GM21619 (cell line): ENCODE results near the gene TRABD2B.

Experiments used
- ATAC-seq: cut with Tn5 transposase; IDR thresholded peaks from one replicate; pipeline ENCODE4 v1.9.1; 2021; ENCODE audit not compliant: unreplicated experiment

Gene TRABD2B

GRCh38 chr1:47914218-47914938 is 82.8 kb downstream of the TRABD2B start:
- ATAC-seq: no peak

DNA sequence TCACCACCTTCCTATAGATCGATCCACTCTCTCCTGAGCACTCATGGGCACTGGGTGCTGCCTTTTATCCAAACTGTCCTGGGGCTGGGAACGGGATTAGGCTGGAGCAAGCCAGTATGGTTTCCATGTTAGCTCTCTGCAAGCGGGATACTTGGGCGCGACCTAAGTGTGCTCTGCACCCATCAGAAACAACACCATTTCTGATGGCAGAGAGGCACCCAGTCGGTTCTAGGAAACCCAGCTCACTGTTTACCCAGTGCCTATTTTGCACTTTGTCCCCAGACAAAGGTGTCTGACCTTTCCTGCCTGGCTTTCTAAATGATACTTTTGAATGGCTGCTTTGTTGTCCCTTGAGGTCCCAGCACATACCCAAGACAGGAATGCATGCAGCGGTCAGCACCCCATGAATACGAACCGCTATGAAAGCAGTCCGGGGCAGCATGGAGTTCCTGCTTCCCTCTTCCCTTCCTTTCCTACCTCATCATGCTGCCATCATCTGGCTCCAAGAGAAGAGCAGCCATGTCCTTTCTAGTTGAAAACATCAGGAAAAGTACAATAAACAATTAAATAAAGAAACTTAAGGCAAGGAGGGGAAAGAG is 83.9 kb downstream of the TRABD2B start:
- ATAC-seq: no peak

- ATAC-seq: no peak
Observed at GRCh38 chr1:47912756-47913155, 84.4 kb downstream of the TRABD2B start.

GRCh38 chr1:47911892-47912291 is 85.3 kb downstream of the TRABD2B start:
- no peak for ATAC-seq

GRCh38 chr1:47911424-47911823 is 85.8 kb downstream of the TRABD2B start:
- no peak for ATAC-seq

DNA sequence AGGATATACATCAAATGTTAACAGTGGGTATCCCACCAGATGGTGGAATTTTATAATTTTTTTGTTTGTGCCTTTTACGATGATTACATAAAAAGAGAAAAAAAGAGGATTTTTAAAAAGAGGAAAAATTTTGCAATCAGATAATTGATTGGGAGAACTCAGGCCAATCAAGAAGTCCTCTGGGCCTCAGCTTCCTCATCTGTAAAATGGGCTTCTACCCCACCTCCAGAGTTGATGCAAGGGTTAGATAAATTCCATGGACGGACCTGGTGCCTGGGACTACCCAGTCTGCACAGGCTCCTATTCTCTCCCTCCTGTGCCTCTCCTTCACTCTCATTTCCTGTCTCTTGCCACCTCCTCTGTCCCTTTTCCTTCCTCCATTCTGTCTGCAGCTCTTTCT is 88.9 kb downstream of the TRABD2B start:
- no peak for ATAC-seq

GRCh38 chr1:47907177-47907528 is 90.0 kb downstream of the TRABD2B start:
- ATAC-seq: no peak

DNA sequence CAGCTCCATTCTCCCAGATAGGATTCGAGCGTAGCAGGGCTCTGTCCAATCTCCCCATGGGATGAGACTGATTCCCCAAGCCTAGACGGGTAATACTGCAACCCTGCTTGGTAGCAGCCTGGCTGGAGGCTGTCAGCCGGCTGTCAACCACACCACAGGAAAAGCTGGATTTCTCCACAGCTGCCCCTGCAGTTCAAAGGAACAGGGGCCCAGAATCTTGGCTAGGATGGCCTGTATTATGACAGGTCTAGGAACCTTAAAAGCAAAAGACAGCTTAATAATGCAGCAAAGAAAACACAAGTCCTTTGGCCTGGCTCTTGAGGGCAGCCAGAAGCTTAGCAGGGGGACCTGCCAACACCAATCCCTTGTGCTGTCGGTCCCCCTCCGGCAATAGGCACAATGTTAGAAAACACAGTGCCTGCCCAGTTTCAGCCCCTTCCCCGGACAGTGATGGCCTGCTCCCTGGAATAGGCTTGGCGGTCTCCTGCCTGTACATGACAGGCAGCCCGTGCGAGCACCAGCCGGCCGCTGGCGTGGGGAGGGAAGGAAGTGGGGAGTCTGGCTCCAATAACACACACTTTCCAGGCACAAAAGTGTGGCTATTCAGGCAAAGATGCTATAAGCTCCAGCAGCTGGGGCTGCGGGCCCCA is 90.5 kb downstream of the TRABD2B start:
- ATAC-seq: no peak

- no peak for ATAC-seq
Observed at GRCh38 chr1:47906009-47906432, 91.2 kb downstream of the TRABD2B start.

DNA sequence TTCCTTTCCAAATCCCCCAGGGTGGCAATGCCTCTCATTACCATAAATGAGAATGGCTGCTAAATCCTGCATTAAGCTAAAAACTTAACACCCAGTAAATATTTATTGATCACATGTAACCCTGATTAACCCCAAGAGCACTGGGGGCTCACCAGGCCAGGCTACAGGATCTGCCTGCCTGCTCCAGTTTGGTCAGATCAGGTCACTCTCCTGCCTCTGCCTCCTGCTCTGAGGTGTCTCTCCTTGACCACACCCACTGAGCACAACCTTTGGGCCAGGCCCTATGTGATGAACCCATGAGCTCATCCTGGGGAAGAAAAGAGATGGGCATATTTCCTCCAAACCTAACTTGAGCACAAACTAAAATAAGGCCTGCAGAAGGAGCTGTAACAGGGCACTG is 93.5 kb downstream of the TRABD2B start:
- no peak for ATAC-seq

DNA sequence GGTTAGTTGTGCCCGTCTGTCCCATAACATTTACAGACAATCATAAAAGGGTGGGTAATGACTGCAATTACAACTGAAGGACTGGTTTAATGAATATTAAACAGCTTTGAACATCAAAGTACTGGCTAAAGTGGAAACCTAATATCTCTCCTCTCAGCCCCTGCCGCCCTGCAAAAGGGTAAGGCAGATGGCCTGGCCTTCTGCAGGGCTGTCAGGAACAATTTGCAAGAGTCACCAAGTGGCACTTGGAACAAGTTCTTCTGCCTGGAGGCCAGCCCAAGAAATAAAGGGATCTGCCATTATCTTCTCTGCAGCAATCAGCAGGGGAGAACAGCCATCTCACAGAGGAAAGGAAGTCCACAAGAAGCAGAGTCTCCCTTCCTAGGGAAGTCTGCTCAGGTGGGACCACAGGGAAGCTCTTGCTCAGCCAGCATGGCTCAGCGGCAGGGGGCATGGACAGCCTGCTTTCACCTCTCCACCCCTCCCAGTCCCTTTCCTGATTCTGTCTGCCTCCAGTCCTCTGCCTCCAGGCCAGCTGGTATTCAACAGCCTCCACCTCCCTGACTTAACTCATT is 96.1 kb downstream of the TRABD2B start:
- no peak for ATAC-seq

DNA sequence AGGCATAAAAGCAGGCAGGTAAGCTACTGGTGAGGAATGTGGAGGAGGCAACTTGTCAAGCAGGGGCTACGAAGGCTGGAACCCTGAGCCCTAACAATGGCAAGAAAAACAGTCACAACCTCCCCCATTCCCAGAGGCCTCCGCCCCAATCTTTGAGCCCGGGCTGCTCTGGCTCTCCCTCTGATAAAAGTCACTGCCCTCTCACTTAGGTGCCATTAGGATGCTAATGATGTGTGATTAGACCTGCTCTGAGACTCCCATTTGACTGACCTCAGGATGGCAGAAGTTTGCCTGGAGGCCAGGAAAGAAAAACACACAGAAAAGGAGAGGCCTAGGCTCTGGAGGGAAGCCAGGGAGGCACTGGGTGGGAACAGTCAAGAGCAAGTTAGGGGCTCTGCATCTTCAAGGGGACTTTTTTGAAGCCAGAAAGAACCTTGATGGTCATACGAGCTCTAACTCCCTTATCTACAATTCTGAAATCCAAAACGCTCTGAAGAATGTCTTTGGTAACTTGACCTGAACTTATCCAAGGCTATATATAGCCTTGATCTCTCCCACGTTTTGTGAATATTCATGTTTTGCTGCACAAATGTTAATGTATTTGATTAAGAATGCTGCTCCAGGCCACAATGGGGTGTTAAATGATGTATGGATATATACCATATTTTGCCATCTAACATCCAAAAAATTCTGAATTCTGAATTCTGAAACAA is 98.9 kb downstream of the TRABD2B start:
- no peak for ATAC-seq

DNA sequence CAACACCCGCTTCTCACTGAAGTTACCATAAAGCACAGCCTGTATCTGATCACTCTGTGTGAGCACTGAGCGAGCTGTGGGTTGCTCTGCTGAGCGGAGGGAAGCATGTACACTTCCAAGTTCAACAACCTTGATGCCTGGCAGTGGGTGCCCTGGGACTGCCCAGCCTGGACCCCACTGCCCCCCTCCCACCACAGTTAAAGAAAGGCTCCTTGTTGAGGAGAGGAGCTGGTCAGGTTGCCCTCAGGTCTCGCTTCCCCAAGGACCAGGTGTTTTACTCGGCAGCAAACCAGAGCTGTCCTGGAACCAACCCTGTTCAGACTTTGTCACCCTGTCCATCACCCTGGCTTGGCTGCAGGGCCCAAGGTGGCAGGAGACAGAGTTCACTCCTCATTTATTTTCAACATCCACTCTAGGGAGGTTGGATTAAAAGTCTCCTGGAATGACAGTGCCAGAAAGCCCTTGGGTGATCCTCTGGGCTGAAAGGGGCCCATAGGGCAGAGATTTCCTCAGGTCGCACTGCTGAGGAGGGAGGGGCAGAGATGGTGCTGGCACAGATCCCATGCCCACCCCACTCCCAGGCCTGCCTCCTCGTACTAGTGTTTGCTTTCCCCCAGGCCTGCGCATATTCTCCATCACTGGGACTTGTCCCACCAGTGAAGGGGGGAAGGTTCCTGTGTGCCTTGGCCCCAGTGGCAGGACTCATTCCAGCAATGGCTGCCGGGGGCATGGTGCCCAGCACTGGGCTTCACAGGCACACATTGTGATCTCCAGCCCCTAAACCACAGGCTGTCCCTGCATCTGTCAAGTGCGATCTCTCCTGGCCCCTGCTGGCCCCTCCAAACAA is 101.7 kb downstream of the TRABD2B start:
- no peak for ATAC-seq

DNA sequence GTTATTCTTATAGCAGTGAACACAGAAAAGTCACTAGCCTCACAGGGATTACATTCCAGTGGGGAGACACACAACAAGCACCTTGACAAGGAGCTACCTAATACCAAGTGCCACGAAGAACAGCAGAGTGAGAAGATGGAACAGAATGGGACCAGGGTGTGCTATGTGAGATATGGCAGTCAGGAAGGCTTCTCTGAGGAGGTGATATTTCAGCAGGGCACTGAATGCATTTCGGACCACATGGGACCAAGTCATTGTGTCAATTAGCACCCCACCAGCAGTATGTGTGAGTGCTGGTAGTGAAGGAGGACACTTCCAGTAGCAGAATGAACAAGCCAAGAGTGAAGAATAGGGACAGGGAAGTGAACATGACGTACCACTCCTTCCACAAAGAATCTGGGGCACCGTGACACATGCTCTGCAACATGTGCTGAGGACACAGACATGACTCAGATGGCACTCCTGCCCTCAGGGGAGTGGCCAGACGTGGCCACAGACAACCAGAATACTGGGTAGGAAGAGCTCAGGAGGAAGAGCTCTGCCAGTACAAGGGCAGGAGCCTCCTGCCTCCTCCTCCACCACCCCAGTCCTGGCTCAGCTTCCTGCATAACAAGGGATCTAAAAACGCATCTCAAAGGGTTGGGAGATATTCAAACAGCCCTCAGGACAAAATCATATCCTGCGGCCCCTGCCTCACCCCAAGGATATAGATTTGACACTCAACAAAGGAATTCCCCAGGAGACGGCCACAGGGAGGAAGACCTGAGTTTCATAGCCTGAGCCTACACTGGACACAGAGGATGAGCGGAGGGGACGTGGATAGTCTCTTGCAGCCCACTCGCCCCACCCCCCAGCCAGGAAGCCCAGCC is 102.5 kb downstream of the TRABD2B start:
- ATAC-seq: no peak

- ATAC-seq: no peak
Observed at GRCh38 chr1:47893412-47893811, 103.8 kb downstream of the TRABD2B start.

- ATAC-seq: no peak
Observed at GRCh38 chr1:47890779-47891178, 106.4 kb downstream of the TRABD2B start.

- no peak for ATAC-seq
Observed at GRCh38 chr1:47888294-47888629, 108.9 kb downstream of the TRABD2B start.

GRCh38 chr1:47887475-47888293 is 109.5 kb downstream of the TRABD2B start:
- no peak for ATAC-seq

DNA sequence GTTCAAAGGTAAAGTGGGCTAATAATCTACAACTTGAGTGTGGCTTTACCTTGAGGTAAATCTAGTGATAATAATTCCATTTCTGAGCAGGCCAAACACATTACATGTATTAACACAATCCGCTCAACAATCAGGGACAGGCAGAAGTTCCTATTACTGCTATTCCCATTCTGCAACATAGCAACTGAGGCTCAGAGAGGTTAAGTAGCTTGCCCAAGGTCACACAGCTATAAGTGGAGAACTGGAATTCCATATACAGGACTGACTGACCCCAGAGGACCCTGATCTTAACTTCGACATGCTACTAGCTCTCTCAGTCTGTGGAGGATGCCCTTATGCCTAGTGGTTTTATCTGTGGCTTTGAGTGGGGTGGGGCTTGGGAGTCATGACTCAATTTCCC is 110.1 kb downstream of the TRABD2B start:
- no peak for ATAC-seq
